WERI-Rb-1 (cell line): ENCODE results near the gene TGM2.

Experiments
- DNase-seq: peaks from one replicate; pipeline ENCODE4 v3.0.0-alpha.2; 2020
- H3K27ac ChIP-seq: fragments of 250-450 bp; sonication (Bioruptor Pico); 2 replicates; pipeline ENCODE4 v1.5.1; 2020; ENCODE audit warnings: mild to moderate bottlenecking, moderate library complexity
- H3K27me3 ChIP-seq: fragments of 250-450 bp; sonication (Bioruptor Pico); 2 replicates; pipeline ENCODE4 v1.5.1; 2021; ENCODE audit warnings: mild to moderate bottlenecking, low read depth, moderate library complexity; ENCODE audit not compliant: insufficient read depth, severe bottlenecking
- H3K36me3 ChIP-seq: fragments of 250-450 bp; sonication (Bioruptor Pico); 2 replicates; pipeline ENCODE4 v1.5.1; 2020; ENCODE audit warnings: mild to moderate bottlenecking, moderate library complexity
- H3K4me3 ChIP-seq: 2 replicates; pipeline ENCODE4 v1.5.1; 2011; ENCODE audit warnings: low read depth, mild to moderate bottlenecking, control low read depth, low read length
- H3K9me3 ChIP-seq: fragments of 250-450 bp; sonication (Bioruptor Pico); 2 replicates; pipeline ENCODE4 v1.5.1; 2021; ENCODE audit warnings: mild to moderate bottlenecking, moderate library complexity; ENCODE audit not compliant: severe bottlenecking
- TF ChIP-seq, protein P1 (sequence below): IDR thresholded peaks from 2 replicates; pipeline ENCODE4 v1.5.1; 2011; ENCODE audit warnings: low read depth, mild to moderate bottlenecking, control low read depth, inconsistent platforms, low read length

Gene TGM2

GRCh38 chr20:38202153-38202981, 37.3 kb upstream of the TGM2 start:
- H3K27me3 ChIP-seq, result no peaks in the 10 kb centered on the region
- no peaks in the 10 kb centered on the region for H3K9me3 ChIP-seq
- TF ChIP-seq, protein P1, sequence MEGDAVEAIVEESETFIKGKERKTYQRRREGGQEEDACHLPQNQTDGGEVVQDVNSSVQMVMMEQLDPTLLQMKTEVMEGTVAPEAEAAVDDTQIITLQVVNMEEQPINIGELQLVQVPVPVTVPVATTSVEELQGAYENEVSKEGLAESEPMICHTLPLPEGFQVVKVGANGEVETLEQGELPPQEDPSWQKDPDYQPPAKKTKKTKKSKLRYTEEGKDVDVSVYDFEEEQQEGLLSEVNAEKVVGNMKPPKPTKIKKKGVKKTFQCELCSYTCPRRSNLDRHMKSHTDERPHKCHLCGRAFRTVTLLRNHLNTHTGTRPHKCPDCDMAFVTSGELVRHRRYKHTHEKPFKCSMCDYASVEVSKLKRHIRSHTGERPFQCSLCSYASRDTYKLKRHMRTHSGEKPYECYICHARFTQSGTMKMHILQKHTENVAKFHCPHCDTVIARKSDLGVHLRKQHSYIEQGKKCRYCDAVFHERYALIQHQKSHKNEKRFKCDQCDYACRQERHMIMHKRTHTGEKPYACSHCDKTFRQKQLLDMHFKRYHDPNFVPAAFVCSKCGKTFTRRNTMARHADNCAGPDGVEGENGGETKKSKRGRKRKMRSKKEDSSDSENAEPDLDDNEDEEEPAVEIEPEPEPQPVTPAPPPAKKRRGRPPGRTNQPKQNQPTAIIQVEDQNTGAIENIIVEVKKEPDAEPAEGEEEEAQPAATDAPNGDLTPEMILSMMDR, result no peak
- H3K4me3 ChIP-seq, result no peak overlapping the region
- no peak overlapping the region for H3K27ac ChIP-seq
- no peaks in the 10 kb centered on the region for H3K36me3 ChIP-seq
- DNase-seq, result no peak

- no peak for DNase-seq
- no peaks in the 10 kb centered on the region for H3K36me3 ChIP-seq
- no peaks in the 10 kb centered on the region for H3K9me3 ChIP-seq
- H3K27me3 ChIP-seq, result no peaks in the 10 kb centered on the region
- no peak overlapping the region for H3K27ac ChIP-seq
- H3K4me3 ChIP-seq, result no peak overlapping the region
- TF ChIP-seq, protein P1, result no peak
Measured at GRCh38 chr20:38201356-38201755, 36.3 kb upstream of the TGM2 start.

DNA sequence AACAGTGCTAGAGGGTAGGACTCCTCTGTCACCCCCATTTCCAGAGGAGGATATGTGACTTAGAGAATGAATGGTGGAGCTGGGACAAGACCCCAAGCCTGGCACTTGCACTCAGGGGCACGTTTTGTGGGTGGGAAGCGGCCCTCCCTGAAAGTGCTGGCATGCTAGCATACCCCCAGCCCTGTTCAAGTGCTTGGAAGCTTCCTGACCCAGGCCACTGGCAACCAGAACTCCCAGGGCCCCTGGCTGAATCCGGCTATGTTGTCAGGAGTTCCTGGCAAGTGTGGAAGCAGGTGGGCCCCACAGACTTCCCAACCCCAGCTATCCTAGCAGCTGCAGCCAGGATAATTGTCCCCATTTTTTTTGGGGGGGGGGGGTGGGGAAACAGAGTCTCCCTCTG, 35.6 kb upstream of the TGM2 start:
- Histone ChIP-seq H3K4me3 (no peak overlapping the region), H3K27me3 (no peaks in the 10 kb centered on the region), H3K36me3 (no peaks in the 10 kb centered on the region), H3K27ac (no peak overlapping the region), H3K9me3 (no peaks in the 10 kb centered on the region)
- TF ChIP-seq, protein P1, result no peak
- no peak for DNase-seq

- Histone ChIP-seq H3K27ac (no peak overlapping the region), H3K36me3 (no peaks in the 10 kb centered on the region), H3K4me3 (no peak overlapping the region), H3K9me3 (no peaks in the 10 kb centered on the region), H3K27me3 (no peaks in the 10 kb centered on the region)
- TF ChIP-seq, protein P1, result no peak
- DNase-seq, result no peak
Measured at GRCh38 chr20:38199501-38200390, 34.7 kb upstream of the TGM2 start.

- no peaks in the 10 kb centered on the region for H3K27me3 ChIP-seq
- TF ChIP-seq, protein P1, result no peak
- no peak overlapping the region for H3K4me3 ChIP-seq
- H3K36me3 ChIP-seq, result no peaks in the 10 kb centered on the region
- H3K27ac ChIP-seq, result no peak overlapping the region
- H3K9me3 ChIP-seq, result no peaks in the 10 kb centered on the region
- DNase-seq, result no peak
Measured at GRCh38 chr20:38198238-38198861, 33.3 kb upstream of the TGM2 start.
